Heart left ventricle (tissue), 16 donors: ENCODE measurements around the gene MAST4. TPM values are rescaled to one million over a fixed set of nuclear protein-coding genes. Genes with fewer than 3 reads are reported as not detected.

Experiments
- ATAC-seq, 4 donors: fragments of 200-7000 bp; cut with Tn5 transposase; one replicate each; pipeline ENCODE4 v1.9.1; 2020 to 2022; ENCODE audit warnings: moderate library complexity in 4 of 4, mild to moderate bottlenecking in 3 of 4, moderate number of reproducible peaks in 1 of 4
- DNase-seq, 5 donors: peaks; one replicate each; pipeline ENCODE4 v3.0.0-alpha.2; 2020
- H3K27ac ChIP-seq, 12 donors: fragments of 200-600 bp; sonication (generic) in 4 of 12; one replicate each; pipeline versions ENCODE4 v1.5.0 to v1.8.0; 2016 to 2022; ENCODE audit warnings: mild to moderate bottlenecking in 2 of 12
- H3K27me3 ChIP-seq, 9 donors: fragments of 200-600 bp; sonication (generic) in 2 of 9; one replicate each; pipeline versions ENCODE4 v1.5.1 to v1.8.0; 2016 to 2022; ENCODE audit warnings: mild to moderate bottlenecking in 3 of 9
- H3K36me3 ChIP-seq, 9 donors: fragments of 200-600 bp; sonication (generic) in 2 of 9; one replicate each; pipeline versions ENCODE4 v1.5.0 to v1.8.0; 2018 to 2022; ENCODE audit warnings: mild to moderate bottlenecking in 2 of 9
- H3K4me1 ChIP-seq, 12 donors: fragments of 200-600 bp; sonication (generic) in 4 of 12; one replicate each; pipeline versions ENCODE4 v1.5.0 to v1.8.0; 2016 to 2022; ENCODE audit warnings: mild to moderate bottlenecking in 3 of 12
- H3K4me3 ChIP-seq, 12 donors: fragments of 200-600 bp; sonication (generic) in 4 of 12; one replicate each; pipeline versions ENCODE4 v1.5.0 to v1.8.0; 2017 to 2022; ENCODE audit warnings: mild to moderate bottlenecking in 9 of 12, moderate library complexity in 4 of 12
- H3K9me3 ChIP-seq, 12 donors: fragments of 200-600 bp; sonication (generic) in 4 of 12; one replicate each; pipeline versions ENCODE4 v1.5.0 to v1.8.0; 2016 to 2022; ENCODE audit warnings: mild to moderate bottlenecking in 1 of 12
- POLR2A ChIP-seq, 2 donors: fragments of 450-650 bp; IDR thresholded peaks; one replicate each; pipeline ENCODE4 v1.6.1; 2017; ENCODE audit warnings: antibody characterized with exemption in 2 of 2, mild to moderate bottlenecking in 2 of 2, moderate library complexity in 2 of 2
- WGBS, 4 donors: extraction: QIAGEN DNeasy Blood & Tissue Kit in 2 of 4; methylation state at CpG; one replicate each; pipeline versions ENCODE4 v1.1.5 to v1.1.7; 2013 to 2018; 5-methylcytosine and 5-hydroxymethylcytosine counted together
- intact Hi-C, 10 donors: fragments of 100-400 bp; cut with DNase I; formaldehyde crosslinking; loops; one replicate each; pipeline versions ENCODE4 v1.11.1 to v1.14.2; 2022
- polyA plus RNA-seq, 2 donors: library from polyadenylated mRNA; stranded (reverse); fragments of 200-250 nt; gene quantifications; one replicate each; pipeline ENCODE4 v1.2.3, GENCODE V29; 2013
- total RNA-seq, 9 donors: library from RNA; depleted of rRNA in 2 of 9; stranded (reverse); fragments of >200 nt in 2 of 9; fragmentation: NEBNext Ultra II Directional in 3 of 9; extraction: Animal tissue kit (Norgen Biotek cat#: 25700) in 3 of 9; gene quantifications; one replicate each; pipeline versions ENCODE4 v1.1.0 to v1.2.4, GENCODE V29; 2016 to 2023
- TF ChIP-seq, protein P1 (sequence below), 12 donors: fragments of 200-600 bp; sonication (generic) in 4 of 12; IDR thresholded peaks; one replicate each; pipeline versions ENCODE4 v1.5.0 to v1.8.0; 2018 to 2022; ENCODE audit warnings: antibody characterized with exemption in 12 of 12, mild to moderate bottlenecking in 5 of 12
- donor health status: ischemic (EF 13 %, LVEDD 7.1; RV severe dilation, severe dysfunction).
- donor health status: healthy with polysubstance abuse.
- donor health status: DM: no; HTN: yes; CAD: no.
- donor health status: DM: no; HTN: no; CAD: no.
- donor health status: ischemic (EF 25% LVEDD 6.9; RV normal size, moderate dysfunction).
- donor health status: ischemic (EF 25% LVEDD 5.7; RV mildly dilated, moderate dysfunction).
- donor health status: healthy.
- donor health status: DM: yes; HTN: yes; CAD: no.
- donor health status: ischemic (EF 35%, LVEDD 5.7; RV mildly dilated, moderate dysfunction).
- donor health status: nonischemic (EF 11% LVEDD 7.7; RV severe dilation, severe dysfunction).
- donor health status: DM: yes; HTN: yes; CAD: no.
- donor health status: PGD.
- donor health status: ischemic (EF 29% LVEDD 5.4; RV normal size, mild dysfunction).
- donor health status: nonischemic (EF 23%, LVEDD 6.1; RV moderate dilation, normal function).

Gene MAST4
- total and polyA plus RNA-seq, 11 donors, result 26.8 to 96.2 (median 68.1) TPM

DNA sequence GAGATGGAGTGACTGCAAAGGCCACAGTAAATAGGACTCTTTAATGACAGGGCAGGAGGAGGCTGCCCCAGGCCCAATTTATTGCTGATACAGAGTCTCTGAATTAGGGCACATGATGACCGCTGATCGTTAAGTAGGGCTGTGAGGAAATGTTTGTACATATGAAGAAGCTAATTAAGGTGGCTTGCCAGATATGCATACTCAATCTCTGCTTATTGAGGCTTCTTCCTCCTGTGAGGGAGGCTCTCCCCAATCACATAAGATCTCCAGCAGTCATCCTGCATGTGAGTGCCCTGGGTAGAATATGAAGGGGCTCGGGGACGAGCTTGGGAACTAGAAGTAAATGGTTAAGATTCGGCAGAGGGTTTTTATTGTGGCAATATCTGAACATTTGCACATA, 608.6 kb downstream of the MAST4 start:
- Histone ChIP-seq H3K9me3 (peaks cover 0 to 6% (median 0%) of the 10 kb centered on the region in 12 donors), H3K36me3 (no peaks in the 10 kb centered on the region), H3K27ac (peak overlapping the region in 2 of 12 donors; percentile 17 to 78), H3K4me1 (peaks cover 0 to 74% (median 4%) of the 10 kb centered on the region in 12 donors), H3K27me3 (no peaks in the 10 kb centered on the region), H3K4me3 (no peak overlapping the region)
- WGBS, 4 donors, result 67 to 83% (median 75%) methylated on average over 5 of the region's 5 CpGs
- intact Hi-C loops, result loop anchor here (5.0 to 10.0 kb wide), 8 partner anchors 38 to 1030 kb away; no protein-coding TSS in a partner anchor
- TF ChIP-seq POLR2A (IDR thresholded peaks at IDR 0.05), result no peak
- TF ChIP-seq, protein P1, sequence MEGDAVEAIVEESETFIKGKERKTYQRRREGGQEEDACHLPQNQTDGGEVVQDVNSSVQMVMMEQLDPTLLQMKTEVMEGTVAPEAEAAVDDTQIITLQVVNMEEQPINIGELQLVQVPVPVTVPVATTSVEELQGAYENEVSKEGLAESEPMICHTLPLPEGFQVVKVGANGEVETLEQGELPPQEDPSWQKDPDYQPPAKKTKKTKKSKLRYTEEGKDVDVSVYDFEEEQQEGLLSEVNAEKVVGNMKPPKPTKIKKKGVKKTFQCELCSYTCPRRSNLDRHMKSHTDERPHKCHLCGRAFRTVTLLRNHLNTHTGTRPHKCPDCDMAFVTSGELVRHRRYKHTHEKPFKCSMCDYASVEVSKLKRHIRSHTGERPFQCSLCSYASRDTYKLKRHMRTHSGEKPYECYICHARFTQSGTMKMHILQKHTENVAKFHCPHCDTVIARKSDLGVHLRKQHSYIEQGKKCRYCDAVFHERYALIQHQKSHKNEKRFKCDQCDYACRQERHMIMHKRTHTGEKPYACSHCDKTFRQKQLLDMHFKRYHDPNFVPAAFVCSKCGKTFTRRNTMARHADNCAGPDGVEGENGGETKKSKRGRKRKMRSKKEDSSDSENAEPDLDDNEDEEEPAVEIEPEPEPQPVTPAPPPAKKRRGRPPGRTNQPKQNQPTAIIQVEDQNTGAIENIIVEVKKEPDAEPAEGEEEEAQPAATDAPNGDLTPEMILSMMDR (IDR thresholded peaks at IDR 0.05), result no peak
- ATAC-seq (no peak), DNase-seq (no peak)

DNA sequence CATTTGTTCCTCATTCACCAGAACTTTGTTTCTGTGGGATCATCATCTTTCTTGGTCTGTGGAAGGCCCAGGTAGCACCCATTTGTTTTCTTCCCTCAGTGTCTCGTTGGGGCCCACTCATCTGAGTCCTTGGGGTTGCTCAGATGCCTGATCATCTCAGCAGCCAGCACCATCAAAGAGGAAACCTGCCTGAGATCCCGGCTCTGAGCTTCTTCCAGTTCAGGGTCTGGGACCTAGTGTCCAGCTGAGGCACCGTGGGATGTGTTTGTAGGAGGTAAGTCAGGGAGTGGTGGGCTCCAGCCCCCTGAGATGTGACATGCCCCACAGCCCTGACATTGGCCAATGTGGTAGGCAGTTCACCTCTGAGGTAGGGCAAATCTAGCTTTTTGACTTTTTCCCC, 609.8 kb downstream of the MAST4 start:
- Histone ChIP-seq H3K27ac (peak overlapping the region in 1 of 12 donors; percentile 78), H3K36me3 (no peaks in the 10 kb centered on the region), H3K4me3 (no peak overlapping the region), H3K4me1 (peaks cover 0 to 72% (median 4%) of the 10 kb centered on the region in 12 donors), H3K27me3 (no peaks in the 10 kb centered on the region), H3K9me3 (peaks cover 0 to 5% (median 0%) of the 10 kb centered on the region in 12 donors)
- WGBS, 4 donors, result 93 to 98% (median 94%) methylated on average over 3 of the region's 3 CpGs
- intact Hi-C loops, result loop anchor here (5.0 to 10.0 kb wide), 8 partner anchors 39 to 1031 kb away; no protein-coding TSS in a partner anchor
- ATAC-seq (no peak), DNase-seq (no peak)
- TF ChIP-seq POLR2A (IDR thresholded peaks at IDR 0.05), result no peak
- TF ChIP-seq, protein P1 (IDR thresholded peaks at IDR 0.05), result no peak

DNA sequence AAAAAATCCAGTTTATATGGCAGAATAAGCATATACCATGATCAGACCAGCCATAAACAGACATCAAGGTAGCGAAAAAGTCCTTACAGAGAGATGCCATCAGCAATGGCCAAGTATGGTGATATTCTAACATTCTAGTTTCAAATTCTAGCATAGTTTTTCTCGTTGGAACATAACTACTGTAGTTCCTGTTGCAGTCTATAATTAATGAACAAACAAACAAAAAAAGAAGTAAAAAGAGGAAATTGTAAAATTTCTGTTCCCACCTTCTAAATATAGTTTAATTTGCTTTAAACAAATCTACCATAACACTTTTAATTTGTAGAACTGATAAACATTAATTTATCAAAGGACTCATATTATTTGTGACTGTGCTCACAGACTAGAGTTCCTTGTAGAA, 610.3 kb downstream of the MAST4 start:
- Histone ChIP-seq H3K27ac (peak overlapping the region in 1 of 12 donors; percentile 78), H3K4me1 (peaks cover 0 to 72% (median 4%) of the 10 kb centered on the region in 12 donors), H3K27me3 (no peaks in the 10 kb centered on the region), H3K36me3 (no peaks in the 10 kb centered on the region), H3K4me3 (no peak overlapping the region), H3K9me3 (peaks cover 0 to under 1% (median 0%) of the 10 kb centered on the region in 12 donors)
- DNase-seq (no peak), ATAC-seq (no peak)
- 78 to 84% (median 81%) methylated on average over 2 of the region's 2 CpGs for WGBS, 4 donors
- TF ChIP-seq POLR2A (IDR thresholded peaks at IDR 0.05), result no peak
- TF ChIP-seq, protein P1 (IDR thresholded peaks at IDR 0.05), result no peak
- intact Hi-C loops, result loop anchor here (5.0 to 10.0 kb wide), 8 partner anchors 39 to 1032 kb away; no protein-coding TSS in a partner anchor

DNA sequence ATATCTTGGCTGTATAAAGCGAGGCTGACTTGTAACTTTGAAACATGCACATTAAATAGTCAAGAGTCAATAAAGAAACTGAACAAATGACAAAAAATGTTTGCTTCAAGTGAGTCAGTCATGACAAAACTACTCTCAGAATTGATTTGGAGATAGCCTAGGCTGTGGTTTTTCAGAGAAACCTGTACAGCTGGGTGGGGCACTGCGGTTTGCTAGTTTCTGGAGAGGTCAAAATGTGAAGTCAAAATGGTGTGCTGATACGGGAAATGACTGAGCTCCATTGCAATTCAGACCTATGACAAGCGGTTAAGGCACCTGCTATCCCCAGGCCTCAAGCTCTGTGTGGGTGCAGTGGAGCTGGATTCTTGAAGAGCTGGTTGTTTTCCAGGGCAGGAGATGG, 610.7 kb downstream of the MAST4 start:
- peak in 2 of 4 donors; percentile 22 for ATAC-seq
- Histone ChIP-seq H3K27me3 (no peaks in the 10 kb centered on the region), H3K4me1 (peaks cover 0 to 70% (median 4%) of the 10 kb centered on the region in 12 donors), H3K36me3 (no peaks in the 10 kb centered on the region), H3K9me3 (no peaks in the 10 kb centered on the region), H3K4me3 (no peak overlapping the region), H3K27ac (peak overlapping the region in 1 of 12 donors; percentile 78)
- intact Hi-C loops, result loop anchor here (5.0 to 10.0 kb wide), 8 partner anchors 40 to 1032 kb away; no protein-coding TSS in a partner anchor
- DNase-seq, result no peak
- 85 to 93% (median 90%) methylated on average over 4 of the region's 4 CpGs for WGBS, 4 donors
- TF ChIP-seq POLR2A (IDR thresholded peaks at IDR 0.05), result no peak
- TF ChIP-seq, protein P1 (IDR thresholded peaks at IDR 0.05), result no peak
